Mesenchymal stem cell (in vitro differentiated cells and primary cell): ENCODE measurements around the gene AKT3.

Source experiments
- DNase-seq: peaks from one replicate; pipeline ENCODE4 v3.0.0-alpha.2; 2013
- H2AFZ ChIP-seq: one replicate; pipeline ENCODE4 v1.6.1; 2013; ENCODE audit warnings: low read depth, mild to moderate bottlenecking, control low read depth, inconsistent platforms, low read length, moderate library complexity
- H2AK5ac ChIP-seq: 2 replicates; pipeline ENCODE4 v1.6.1; 2013; ENCODE audit warnings: low read length, moderate library complexity, mild to moderate bottlenecking, inconsistent platforms; ENCODE audit not compliant: severe bottlenecking
- H2BK120ac ChIP-seq: one replicate; pipeline ENCODE4 v1.6.1; 2013; ENCODE audit warnings: low read depth, mild to moderate bottlenecking, inconsistent platforms, low read length, moderate library complexity
- H2BK12ac ChIP-seq, 2 experiments: one replicate each; pipeline ENCODE4 v1.6.1; 2013; ENCODE audit warnings: inconsistent platforms in 2 of 2, low read length in 2 of 2, mild to moderate bottlenecking in 2 of 2, moderate library complexity in 2 of 2, control low read depth in 1 of 2
- H2BK15ac ChIP-seq: one replicate; pipeline ENCODE4 v1.6.1; 2013; ENCODE audit warnings: mild to moderate bottlenecking, low read depth, inconsistent platforms; ENCODE audit not compliant: poor library complexity, severe bottlenecking
- H2BK5ac ChIP-seq: 2 replicates; pipeline ENCODE4 v1.6.1; 2013; ENCODE audit warnings: low read depth, mild to moderate bottlenecking, low read length, control low read depth, inconsistent platforms; ENCODE audit not compliant: poor library complexity, severe bottlenecking
- H3K14ac ChIP-seq, 2 experiments: one replicate each; pipeline ENCODE4 v1.6.1; 2013; ENCODE audit warnings: inconsistent platforms in 2 of 2, low read length in 2 of 2, control low read depth in 1 of 2, mild to moderate bottlenecking in 1 of 2, moderate library complexity in 1 of 2
- H3K18ac ChIP-seq, 2 experiments: one replicate each; pipeline ENCODE4 v1.6.1; 2013; ENCODE audit warnings: inconsistent platforms in 2 of 2, low read length in 2 of 2, control low read depth in 1 of 2, low read depth in 1 of 2, mild to moderate bottlenecking in 1 of 2
- H3K23ac ChIP-seq, 2 experiments: one replicate each; pipeline ENCODE4 v1.6.1; 2013; ENCODE audit warnings: inconsistent platforms in 2 of 2, low read length in 2 of 2, mild to moderate bottlenecking in 2 of 2, moderate library complexity in 2 of 2, control low read depth in 1 of 2
- H3K27ac ChIP-seq: 2 replicates; pipeline ENCODE4 v1.5.1; 2013; ENCODE audit warnings: mild to moderate bottlenecking, moderate library complexity, low read length, control low read depth, inconsistent platforms; ENCODE audit not compliant: poor library complexity, severe bottlenecking
- H3K27me3 ChIP-seq, 2 experiments: 2 replicates each; pipeline versions ENCODE4 v1.6.1 to v1.7.0; 2013; ENCODE audit warnings: low read length in 2 of 2, mild to moderate bottlenecking in 2 of 2, moderate library complexity in 2 of 2, control low read depth in 1 of 2, inconsistent platforms in 1 of 2; ENCODE audit not compliant: control insufficient read depth in 1 of 2, insufficient read depth in 1 of 2
- H3K36me3 ChIP-seq, 2 experiments: 2 replicates each; pipeline versions ENCODE4 v1.6.1 to v1.7.0; 2013; ENCODE audit warnings: low read length in 2 of 2, control low read depth in 1 of 2, inconsistent platforms in 1 of 2, low read depth in 1 of 2, mild to moderate bottlenecking in 1 of 2; ENCODE audit not compliant: insufficient read depth in 2 of 2, control insufficient read depth in 1 of 2
- H3K4ac ChIP-seq, 2 experiments: one replicate each; pipeline ENCODE4 v1.6.1; 2013; ENCODE audit warnings: inconsistent platforms in 2 of 2, low read length in 2 of 2, mild to moderate bottlenecking in 2 of 2, moderate library complexity in 2 of 2, control low read depth in 1 of 2, low read depth in 1 of 2
- H3K4me1 ChIP-seq: 2 replicates; pipeline ENCODE4 v1.6.1; 2013; ENCODE audit warnings: low read depth, low read length, control low read depth; ENCODE audit not compliant: control insufficient read depth, insufficient read depth
- H3K4me2 ChIP-seq: 2 replicates; pipeline ENCODE4 v1.6.1; 2013; ENCODE audit warnings: low read length, mild to moderate bottlenecking, inconsistent platforms; ENCODE audit not compliant: poor library complexity, severe bottlenecking
- H3K4me3 ChIP-seq, 2 experiments: 2 replicates each; pipeline versions ENCODE4 v1.5.1 to v1.7.0; 2013; ENCODE audit warnings: low read length in 2 of 2, mild to moderate bottlenecking in 2 of 2, control low read depth in 1 of 2, low read depth in 1 of 2; ENCODE audit not compliant: insufficient read depth in 1 of 2
- H3K79me1 ChIP-seq: replicated peaks from 2 replicates; pipeline ENCODE4 v1.6.1; 2013; ENCODE audit warnings: mild to moderate bottlenecking, control low read depth, low read length, inconsistent platforms; ENCODE audit not compliant: poor library complexity, severe bottlenecking
- H3K9ac ChIP-seq: 2 replicates; pipeline ENCODE4 v1.7.0; 2013; ENCODE audit warnings: mild to moderate bottlenecking, low read length, moderate library complexity
- H3K9me3 ChIP-seq: 2 replicates; pipeline ENCODE4 v1.7.0; 2013; ENCODE audit warnings: mild to moderate bottlenecking, low read length; ENCODE audit not compliant: control insufficient read depth
- H4K8ac ChIP-seq: one replicate; pipeline ENCODE4 v1.6.1; 2013; ENCODE audit warnings: inconsistent platforms, mild to moderate bottlenecking, low read length, moderate library complexity
- H4K91ac ChIP-seq: one replicate; pipeline ENCODE4 v1.6.1; 2013; ENCODE audit warnings: mild to moderate bottlenecking, low read length, inconsistent platforms
- WGBS: methylation state at CpG from one replicate; pipeline ENCODE4 v1.1.7; 2013; ENCODE audit warnings: mixed read lengths; 5-methylcytosine and 5-hydroxymethylcytosine counted together

AKT3 gene

GRCh38 chr1:243462929-243463697 lies 386.9 kb downstream of the AKT3 start:
- no peak overlapping the region for H3K27ac ChIP-seq
- WGBS, result no CpG with 5 or more reads among the region's 1 CpG

DNA sequence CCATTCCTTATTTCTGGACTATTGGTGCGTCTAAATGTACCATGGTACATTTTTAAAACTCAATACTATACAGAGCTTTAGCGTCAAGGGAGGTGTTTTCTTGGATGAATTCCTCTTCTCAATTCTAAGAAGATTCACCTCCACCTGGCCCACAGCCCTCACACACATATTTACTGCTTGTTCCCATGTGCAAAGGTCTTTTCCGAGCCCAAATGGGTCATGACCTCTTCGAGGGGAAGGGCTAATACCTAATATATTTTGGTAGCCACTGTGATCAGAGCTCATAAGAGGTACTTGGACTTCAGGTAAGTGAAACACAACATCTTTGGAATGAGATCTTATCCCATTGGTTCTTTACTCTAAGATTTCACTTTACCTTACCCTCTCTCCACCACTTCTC lies 388.3 kb downstream of the AKT3 start:
- H2BK15ac ChIP-seq, result no peak overlapping the region
- H3K27ac ChIP-seq, result no peak overlapping the region
- H3K79me1 ChIP-seq, result no peaks in the 10 kb centered on the region
- no peak overlapping the region for H2BK120ac ChIP-seq
- no peak overlapping the region for H3K14ac ChIP-seq
- H3K23ac ChIP-seq, result no peak overlapping the region
- WGBS, result 100% methylated on average over 2 of the region's 4 CpGs
- no peak overlapping the region for H2BK5ac ChIP-seq
- no peak overlapping the region for H4K91ac ChIP-seq
- no peak overlapping the region for H2AFZ ChIP-seq
- no peak overlapping the region for H3K4ac ChIP-seq
- no peak overlapping the region for H2BK12ac ChIP-seq
- H3K36me3 ChIP-seq, result peaks cover 3 to 96% of the 10 kb centered on the region in 2 experiments
- no peak overlapping the region for H3K4me3 ChIP-seq
- H3K18ac ChIP-seq, result no peak overlapping the region
- no peaks in the 10 kb centered on the region for H3K4me1 ChIP-seq
- no peak overlapping the region for H2AK5ac ChIP-seq
- no peak overlapping the region for H4K8ac ChIP-seq
- no peak overlapping the region for H3K9ac ChIP-seq
- H3K9me3 ChIP-seq, result no peaks in the 10 kb centered on the region
- no peaks in the 10 kb centered on the region for H3K27me3 ChIP-seq
- no peak for DNase-seq
- H3K4me2 ChIP-seq, result no peak overlapping the region

More at GRCh38 chr1:243462929-243463697, 386.9 kb downstream of the AKT3 start:
- Histone ChIP-seq H2BK5ac (no peak overlapping the region), H2BK12ac (no peak overlapping the region), H3K9ac (no peak overlapping the region), H3K4me2 (no peak overlapping the region), H3K4me1 (no peaks in the 10 kb centered on the region), H4K8ac (no peak overlapping the region), H3K4me3 (no peak overlapping the region), H3K9me3 (no peaks in the 10 kb centered on the region), H3K27me3 (no peaks in the 10 kb centered on the region), H3K4ac (no peak overlapping the region), H2BK15ac (no peak overlapping the region), H3K79me1 (no peaks in the 10 kb centered on the region), H3K36me3 (peaks cover 3 to 97% of the 10 kb centered on the region in 2 experiments), H4K91ac (no peak overlapping the region), H2AFZ (no peak overlapping the region), H3K18ac (no peak overlapping the region), H3K23ac (no peak overlapping the region), H2BK120ac (no peak overlapping the region), H2AK5ac (no peak overlapping the region), H3K14ac (no peak overlapping the region)
- DNase-seq, result no peak

GRCh38 chr1:243459059-243459458 lies 391.0 kb downstream of the AKT3 start:
- no peak overlapping the region for H4K91ac ChIP-seq
- H3K4me3 ChIP-seq, result no peak overlapping the region
- no peaks in the 10 kb centered on the region for H3K9me3 ChIP-seq
- no peak overlapping the region for H2BK15ac ChIP-seq
- H2AK5ac ChIP-seq, result no peak overlapping the region
- no peak overlapping the region for H2AFZ ChIP-seq
- H3K36me3 ChIP-seq, result peaks cover 6 to 94% of the 10 kb centered on the region in 2 experiments
- no peak overlapping the region for H2BK12ac ChIP-seq
- no peak overlapping the region for H3K4ac ChIP-seq
- DNase-seq, result no peak
- H3K27me3 ChIP-seq, result no peaks in the 10 kb centered on the region
- H4K8ac ChIP-seq, result no peak overlapping the region
- H3K23ac ChIP-seq, result no peak overlapping the region
- H3K9ac ChIP-seq, result no peak overlapping the region
- no peak overlapping the region for H3K4me2 ChIP-seq
- H2BK120ac ChIP-seq, result no peak overlapping the region
- no peak overlapping the region for H3K18ac ChIP-seq
- no peak overlapping the region for H2BK5ac ChIP-seq
- no peaks in the 10 kb centered on the region for H3K79me1 ChIP-seq
- WGBS, result 98% methylated on average over 3 of the region's 3 CpGs
- no peak overlapping the region for H3K27ac ChIP-seq
- no peak overlapping the region for H3K14ac ChIP-seq
- H3K4me1 ChIP-seq, result no peaks in the 10 kb centered on the region

- H2AFZ ChIP-seq, result no peak overlapping the region
- H2BK5ac ChIP-seq, result no peak overlapping the region
- H3K4me3 ChIP-seq, result no peak overlapping the region
- no peak overlapping the region for H2AK5ac ChIP-seq
- H3K4me2 ChIP-seq, result no peak overlapping the region
- H2BK120ac ChIP-seq, result no peak overlapping the region
- no peak overlapping the region for H2BK12ac ChIP-seq
- no peaks in the 10 kb centered on the region for H3K9me3 ChIP-seq
- H4K91ac ChIP-seq, result no peak overlapping the region
- DNase-seq, result no peak
- no peak overlapping the region for H3K23ac ChIP-seq
- H3K79me1 ChIP-seq, result no peaks in the 10 kb centered on the region
- H3K9ac ChIP-seq, result no peak overlapping the region
- peaks cover 6 to 93% of the 10 kb centered on the region in 2 experiments for H3K36me3 ChIP-seq
- H3K27me3 ChIP-seq, result no peaks in the 10 kb centered on the region
- no peak overlapping the region for H3K18ac ChIP-seq
- no peak overlapping the region for H3K4ac ChIP-seq
- WGBS, result 98% methylated on average over 5 of the region's 9 CpGs
- no peak overlapping the region for H4K8ac ChIP-seq
- H3K14ac ChIP-seq, result no peak overlapping the region
- H3K27ac ChIP-seq, result no peak overlapping the region
- no peaks in the 10 kb centered on the region for H3K4me1 ChIP-seq
- H2BK15ac ChIP-seq, result no peak overlapping the region
Observed at GRCh38 chr1:243457363-243457982, 392.6 kb downstream of the AKT3 start.
